22Rv1 (cell line): ENCODE results near the gene CYB5B.

Experiments used
- H3K27ac ChIP-seq: fragments of 450-650 bp; 2 replicates; pipeline ENCODE4 v1.5.1; 2017
- ZFX ChIP-seq: fragments of 450-650 bp; IDR thresholded peaks from 2 replicates; pipeline ENCODE4 v1.6.1; 2017; ENCODE audit warnings: antibody characterized with exemption, borderline replicate concordance
- TF ChIP-seq, protein P1 (sequence below): fragments of 450-650 bp; IDR thresholded peaks from 2 replicates; pipeline ENCODE4 v1.5.1; 2017; ENCODE audit warnings: mild to moderate bottlenecking

CYB5B gene

DNA sequence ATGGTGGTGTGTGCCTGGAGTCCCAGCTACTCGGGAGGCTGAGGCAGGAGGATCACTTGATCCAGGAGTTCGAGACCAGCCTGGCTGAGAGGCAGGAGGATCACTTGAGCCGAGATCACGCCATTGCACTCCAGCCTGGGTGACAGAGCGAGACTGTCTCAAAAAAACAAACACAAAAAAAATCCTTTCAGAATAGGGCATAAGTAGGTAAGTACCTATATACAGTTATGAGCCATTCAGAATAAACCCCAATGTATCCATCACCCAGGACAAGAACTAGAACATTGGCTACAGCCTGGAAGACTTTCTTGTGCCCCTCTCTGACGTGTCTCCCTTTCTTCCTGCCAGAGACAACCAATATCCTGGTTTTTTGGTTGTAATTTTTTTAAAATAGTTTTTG is 54.3 kb downstream of the CYB5B start:
- no peak overlapping the region for H3K27ac ChIP-seq
- TF ChIP-seq, protein P1, sequence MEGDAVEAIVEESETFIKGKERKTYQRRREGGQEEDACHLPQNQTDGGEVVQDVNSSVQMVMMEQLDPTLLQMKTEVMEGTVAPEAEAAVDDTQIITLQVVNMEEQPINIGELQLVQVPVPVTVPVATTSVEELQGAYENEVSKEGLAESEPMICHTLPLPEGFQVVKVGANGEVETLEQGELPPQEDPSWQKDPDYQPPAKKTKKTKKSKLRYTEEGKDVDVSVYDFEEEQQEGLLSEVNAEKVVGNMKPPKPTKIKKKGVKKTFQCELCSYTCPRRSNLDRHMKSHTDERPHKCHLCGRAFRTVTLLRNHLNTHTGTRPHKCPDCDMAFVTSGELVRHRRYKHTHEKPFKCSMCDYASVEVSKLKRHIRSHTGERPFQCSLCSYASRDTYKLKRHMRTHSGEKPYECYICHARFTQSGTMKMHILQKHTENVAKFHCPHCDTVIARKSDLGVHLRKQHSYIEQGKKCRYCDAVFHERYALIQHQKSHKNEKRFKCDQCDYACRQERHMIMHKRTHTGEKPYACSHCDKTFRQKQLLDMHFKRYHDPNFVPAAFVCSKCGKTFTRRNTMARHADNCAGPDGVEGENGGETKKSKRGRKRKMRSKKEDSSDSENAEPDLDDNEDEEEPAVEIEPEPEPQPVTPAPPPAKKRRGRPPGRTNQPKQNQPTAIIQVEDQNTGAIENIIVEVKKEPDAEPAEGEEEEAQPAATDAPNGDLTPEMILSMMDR = no peak
- TF ChIP-seq ZFX = no peak

GRCh38 chr16:69479775-69480174 is 55.4 kb downstream of the CYB5B start:
- TF ChIP-seq, protein P1 = no peak
- TF ChIP-seq ZFX = no peak
- no peak overlapping the region for H3K27ac ChIP-seq

- TF ChIP-seq, protein P1 = peak; percentile 38; the same call in 1 of the 2 replicates
- no peak for TF ChIP-seq ZFX
Observed at GRCh38 chr16:69481901-69482341, 57.5 kb downstream of the CYB5B start.

DNA sequence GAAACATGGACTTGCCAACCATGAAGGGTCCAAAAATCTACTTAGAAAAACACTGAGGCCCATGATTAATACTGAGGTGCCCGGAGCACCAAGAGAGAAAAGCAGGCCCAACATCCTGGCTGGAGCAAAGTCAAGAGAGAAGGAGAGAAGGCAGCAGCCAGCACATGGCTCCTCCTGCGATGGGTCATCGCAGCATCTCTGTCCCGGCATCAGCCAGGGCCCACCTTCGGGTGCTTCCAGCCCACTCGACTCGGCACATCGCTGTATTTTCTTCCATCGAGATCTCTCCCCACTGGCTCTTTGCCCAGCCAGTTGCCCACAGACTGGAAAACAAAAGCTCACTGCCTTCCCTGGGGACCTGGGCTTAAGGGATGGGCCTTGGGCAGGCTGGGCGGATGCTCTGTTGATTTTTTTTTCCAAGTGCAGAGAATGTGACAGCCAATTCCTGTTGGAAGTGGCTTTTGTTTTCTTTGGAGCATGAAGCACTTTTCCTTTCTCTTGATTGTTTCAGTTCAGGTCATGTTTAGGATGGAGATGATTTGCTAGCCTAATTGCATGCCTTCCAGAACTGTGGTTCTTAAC is 58.1 kb downstream of the CYB5B start:
- H3K27ac ChIP-seq = peak overlapping the region; percentile 66
- TF ChIP-seq, protein P1 = no peak
- TF ChIP-seq ZFX = no peak

More at GRCh38 chr16:69481901-69482341, 57.5 kb downstream of the CYB5B start:
- peak overlapping the region; percentile 66 for H3K27ac ChIP-seq

- no peak overlapping the region for H3K27ac ChIP-seq
- no peak for TF ChIP-seq ZFX
- TF ChIP-seq, protein P1 = no peak
Observed at GRCh38 chr16:69483611-69484010, 59.2 kb downstream of the CYB5B start.

GRCh38 chr16:69485361-69485760 is 60.9 kb downstream of the CYB5B start:
- H3K27ac ChIP-seq = no peak overlapping the region
- TF ChIP-seq, protein P1 = no peak
- TF ChIP-seq ZFX = no peak

- no peak overlapping the region for H3K27ac ChIP-seq
- TF ChIP-seq, protein P1 = no peak
- TF ChIP-seq ZFX = no peak
Observed at GRCh38 chr16:69485816-69486215, 61.4 kb downstream of the CYB5B start.
